Smooth muscle cell (in vitro differentiated cells): ENCODE results near the gene PIGR. TPM values are rescaled to one million over a fixed set of nuclear protein-coding genes. Genes with fewer than 3 reads are reported as not detected.

Source experiments
- DNase-seq: peaks from one replicate; lab custom pipeline; 2025; ENCODE audit not compliant: unreplicated experiment; lab: John Stamatoyannopoulos, UW
- H2AFZ ChIP-seq: fragments of 200-600 bp; sonication (generic); 2 replicates; pipeline ENCODE4 v1.6.0; 2016; ENCODE audit warnings: antibody characterized with exemption, low read depth, mild to moderate bottlenecking
- H3F3A ChIP-seq: fragments of 200-600 bp; sonication (generic); 2 replicates; pipeline ENCODE4 v1.6.0; 2017; ENCODE audit warnings: antibody characterized with exemption, low read depth
- H3K27ac ChIP-seq: fragments of 200-600 bp; sonication (generic); 2 replicates; pipeline ENCODE4 v1.5.1; 2016; ENCODE audit warnings: low read depth, mild to moderate bottlenecking
- H3K27me3 ChIP-seq: fragments of 200-600 bp; sonication (generic); 2 replicates; pipeline ENCODE4 v1.6.1; 2016; ENCODE audit warnings: low read depth, mild to moderate bottlenecking
- H3K36me3 ChIP-seq: fragments of 200-600 bp; sonication (generic); 2 replicates; pipeline ENCODE4 v1.5.1; 2016; ENCODE audit warnings: low read depth
- H3K4me1 ChIP-seq: fragments of 200-600 bp; sonication (generic); 2 replicates; pipeline ENCODE4 v1.5.1; 2016; ENCODE audit warnings: low read depth
- H3K4me2 ChIP-seq: fragments of 200-600 bp; sonication (generic); 2 replicates; pipeline ENCODE4 v1.6.0; 2016; ENCODE audit warnings: mild to moderate bottlenecking
- H3K4me3 ChIP-seq: fragments of 200-600 bp; sonication (generic); 2 replicates; pipeline ENCODE4 v1.5.1; 2016; ENCODE audit warnings: mild to moderate bottlenecking
- H3K79me2 ChIP-seq: fragments of 200-600 bp; sonication (generic); 2 replicates; pipeline ENCODE4 v1.6.0; 2016; ENCODE audit warnings: low read depth, mild to moderate bottlenecking
- H3K9ac ChIP-seq: fragments of 200-600 bp; sonication (generic); 2 replicates; pipeline ENCODE4 v1.6.0; 2016; ENCODE audit warnings: low read depth
- H3K9me3 ChIP-seq: fragments of 200-600 bp; sonication (generic); replicated peaks from 2 replicates; pipeline ENCODE4 v1.5.1; 2016; ENCODE audit warnings: low read depth
- H4K20me1 ChIP-seq: fragments of 200-600 bp; sonication (generic); 2 replicates; pipeline ENCODE4 v1.6.0; 2016; ENCODE audit warnings: low read depth
- CTCF ChIP-seq: fragments of 200-600 bp; sonication (generic); IDR thresholded peaks from 2 replicates; pipeline ENCODE4 v1.5.1; 2017; ENCODE audit warnings: borderline replicate concordance, mild to moderate bottlenecking, antibody characterized with exemption; ENCODE audit not compliant: insufficient read depth, poor library complexity, severe bottlenecking
- WGBS: methylation state at CpG from one replicate; pipeline ENCODE4 v1.1.7; 2016; ENCODE audit warnings: low lambda C conversion rate; 5-methylcytosine and 5-hydroxymethylcytosine counted together
- polyA plus RNA-seq: library from polyadenylated mRNA; unstranded; fragments of >200 nt; fragmentation: Nextera tagmentation; extraction: Ambion mirVana; gene quantifications from 2 replicates; pipeline ENCODE4 v1.2.1, GENCODE V29; 2016
- total RNA-seq: library from RNA; depleted of rRNA; stranded (reverse); fragments of >200 nt; gene quantifications from 2 replicates; pipeline ENCODE4 v1.2.3, GENCODE V29; 2014

PIGR gene, protein sequence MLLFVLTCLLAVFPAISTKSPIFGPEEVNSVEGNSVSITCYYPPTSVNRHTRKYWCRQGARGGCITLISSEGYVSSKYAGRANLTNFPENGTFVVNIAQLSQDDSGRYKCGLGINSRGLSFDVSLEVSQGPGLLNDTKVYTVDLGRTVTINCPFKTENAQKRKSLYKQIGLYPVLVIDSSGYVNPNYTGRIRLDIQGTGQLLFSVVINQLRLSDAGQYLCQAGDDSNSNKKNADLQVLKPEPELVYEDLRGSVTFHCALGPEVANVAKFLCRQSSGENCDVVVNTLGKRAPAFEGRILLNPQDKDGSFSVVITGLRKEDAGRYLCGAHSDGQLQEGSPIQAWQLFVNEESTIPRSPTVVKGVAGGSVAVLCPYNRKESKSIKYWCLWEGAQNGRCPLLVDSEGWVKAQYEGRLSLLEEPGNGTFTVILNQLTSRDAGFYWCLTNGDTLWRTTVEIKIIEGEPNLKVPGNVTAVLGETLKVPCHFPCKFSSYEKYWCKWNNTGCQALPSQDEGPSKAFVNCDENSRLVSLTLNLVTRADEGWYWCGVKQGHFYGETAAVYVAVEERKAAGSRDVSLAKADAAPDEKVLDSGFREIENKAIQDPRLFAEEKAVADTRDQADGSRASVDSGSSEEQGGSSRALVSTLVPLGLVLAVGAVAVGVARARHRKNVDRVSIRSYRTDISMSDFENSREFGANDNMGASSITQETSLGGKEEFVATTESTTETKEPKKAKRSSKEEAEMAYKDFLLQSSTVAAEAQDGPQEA
- total RNA-seq: not detected in 2 replicates
- polyA plus RNA-seq: not detected in 2 replicates

- Histone ChIP-seq H3K9ac (no peak within 1 kb of the TSS), H2AFZ (no peak within 1 kb of the TSS), H3K9me3 (no peaks in the 10 kb centered on the region), H3K4me1 (no peaks in the 10 kb centered on the region), H3K36me3 (no peaks in the 10 kb centered on the region), H4K20me1 (no peaks in the 10 kb centered on the region), H3K79me2 (no peaks in the 10 kb centered on the region), H3K27me3 (peaks cover 80% of the 10 kb centered on the region), H3F3A (no peaks in the 10 kb centered on the region), H3K4me2 (no peak within 1 kb of the TSS), H3K27ac (no peak within 1 kb of the TSS), H3K4me3 (no peak within 1 kb of the TSS)
- no peak for TF ChIP-seq CTCF
- no peak for DNase-seq
- WGBS: 81% methylated on average over 7 of the region's 7 CpGs
Observed at GRCh38 chr1:206946261-206946660, at the start of gene PIGR. Gene PIGR (minus strand): TSS chr1:206946466. CDS start chr1:206940531, 5,935 bp downstream.

GRCh38 chr1:206992790-206993189 lies 46.5 kb upstream of the PIGR start:
- H3K4me2 ChIP-seq: no peak overlapping the region
- H3K27ac ChIP-seq: no peak overlapping the region
- H3K9me3 ChIP-seq: no peaks in the 10 kb centered on the region
- no peak overlapping the region for H3K9ac ChIP-seq
- DNase-seq: no peak
- no peaks in the 10 kb centered on the region for H3K79me2 ChIP-seq
- TF ChIP-seq CTCF: no peak
- H2AFZ ChIP-seq: no peak overlapping the region
- no peaks in the 10 kb centered on the region for H3F3A ChIP-seq
- H3K36me3 ChIP-seq: no peaks in the 10 kb centered on the region
- no peaks in the 10 kb centered on the region for H4K20me1 ChIP-seq
- peaks cover 38% of the 10 kb centered on the region for H3K27me3 ChIP-seq
- no peak overlapping the region for H3K4me3 ChIP-seq
- H3K4me1 ChIP-seq: no peaks in the 10 kb centered on the region

DNA sequence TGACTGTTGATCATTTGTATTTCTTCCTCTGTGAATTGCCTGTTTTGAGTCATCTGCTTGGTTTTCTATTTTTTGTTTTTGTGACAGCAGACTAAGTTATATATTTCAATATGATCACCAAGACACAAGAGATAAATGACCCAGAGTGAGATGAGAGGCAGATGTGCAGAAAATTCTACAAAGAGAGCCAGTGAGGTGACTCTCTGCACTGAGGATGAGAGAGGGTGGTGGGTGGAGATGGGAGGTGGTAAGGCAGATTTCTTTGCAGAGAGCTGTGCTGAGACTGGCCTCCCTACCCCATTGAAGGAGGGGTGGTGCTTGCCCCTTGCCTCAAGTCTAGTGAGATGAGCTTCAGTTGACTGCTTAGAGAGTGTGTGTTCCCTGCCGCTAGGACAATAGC lies 41.6 kb upstream of the PIGR start:
- WGBS: 88% methylated on average over 1 of the region's 1 CpG
- Histone ChIP-seq H3K4me2 (no peak overlapping the region), H3K27me3 (peaks cover 57% of the 10 kb centered on the region)

More for the DNA sequence above, 41.6 kb upstream of the PIGR start:
- no peak overlapping the region for H3K4me3 ChIP-seq
- no peak overlapping the region for H3K27ac ChIP-seq
- no peaks in the 10 kb centered on the region for H3F3A ChIP-seq
- no peaks in the 10 kb centered on the region for H3K79me2 ChIP-seq
- no peaks in the 10 kb centered on the region for H4K20me1 ChIP-seq
- H3K36me3 ChIP-seq: no peaks in the 10 kb centered on the region
- H2AFZ ChIP-seq: no peak overlapping the region
- H3K9me3 ChIP-seq: no peaks in the 10 kb centered on the region
- no peaks in the 10 kb centered on the region for H3K4me1 ChIP-seq
- DNase-seq: no peak
- H3K9ac ChIP-seq: no peak overlapping the region
- no peak for TF ChIP-seq CTCF
